ENCODE measurements around the gene CCDC117.

DNA sequence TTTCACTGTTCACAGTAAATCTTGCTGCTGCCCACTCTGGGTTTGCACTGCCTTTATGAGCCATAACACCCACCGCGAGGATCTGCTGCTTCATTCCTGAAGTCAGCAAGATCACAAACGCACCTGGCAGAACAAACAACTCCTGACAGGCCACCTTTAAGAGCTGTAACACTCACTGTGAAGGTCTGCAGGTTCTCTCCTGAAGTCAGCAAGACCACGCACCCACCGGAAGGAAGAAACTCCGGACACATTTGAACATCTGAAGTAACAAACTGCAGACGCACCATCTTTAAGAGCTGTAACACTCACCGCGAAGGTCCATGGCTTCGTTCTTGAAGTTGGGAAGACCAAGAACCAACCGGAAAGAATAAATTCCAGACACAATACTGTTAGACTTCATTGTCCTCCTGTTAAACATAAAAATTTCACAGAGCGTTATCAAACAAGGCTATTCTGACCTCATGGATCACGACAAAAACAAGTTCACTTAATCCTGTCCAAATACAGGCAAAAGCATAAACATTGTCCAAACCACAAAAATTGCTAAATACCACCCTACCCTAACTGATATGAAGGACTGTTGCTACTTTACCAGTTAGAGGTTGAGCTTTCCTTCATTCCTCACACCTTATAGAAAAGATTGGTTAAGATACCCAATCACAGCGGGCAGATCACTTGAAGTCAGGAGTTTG is 3.0 kb upstream of the CCDC117 start:
- TF ChIP-seq, protein P1, sequence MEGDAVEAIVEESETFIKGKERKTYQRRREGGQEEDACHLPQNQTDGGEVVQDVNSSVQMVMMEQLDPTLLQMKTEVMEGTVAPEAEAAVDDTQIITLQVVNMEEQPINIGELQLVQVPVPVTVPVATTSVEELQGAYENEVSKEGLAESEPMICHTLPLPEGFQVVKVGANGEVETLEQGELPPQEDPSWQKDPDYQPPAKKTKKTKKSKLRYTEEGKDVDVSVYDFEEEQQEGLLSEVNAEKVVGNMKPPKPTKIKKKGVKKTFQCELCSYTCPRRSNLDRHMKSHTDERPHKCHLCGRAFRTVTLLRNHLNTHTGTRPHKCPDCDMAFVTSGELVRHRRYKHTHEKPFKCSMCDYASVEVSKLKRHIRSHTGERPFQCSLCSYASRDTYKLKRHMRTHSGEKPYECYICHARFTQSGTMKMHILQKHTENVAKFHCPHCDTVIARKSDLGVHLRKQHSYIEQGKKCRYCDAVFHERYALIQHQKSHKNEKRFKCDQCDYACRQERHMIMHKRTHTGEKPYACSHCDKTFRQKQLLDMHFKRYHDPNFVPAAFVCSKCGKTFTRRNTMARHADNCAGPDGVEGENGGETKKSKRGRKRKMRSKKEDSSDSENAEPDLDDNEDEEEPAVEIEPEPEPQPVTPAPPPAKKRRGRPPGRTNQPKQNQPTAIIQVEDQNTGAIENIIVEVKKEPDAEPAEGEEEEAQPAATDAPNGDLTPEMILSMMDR (conservative IDR thresholded peaks at IDR 0.05; ENCODE audit: low read length), result no peak
- TF ChIP-seq EZH2phosphoT487 (IDR thresholded peaks at IDR 0.05; ENCODE audit: borderline replicate concordance), result no peak
